ENCODE results near the gene LTA. TPM values are rescaled to one million over a fixed set of nuclear protein-coding genes. Genes with fewer than 3 reads are reported as not detected.

The LTA gene, protein sequence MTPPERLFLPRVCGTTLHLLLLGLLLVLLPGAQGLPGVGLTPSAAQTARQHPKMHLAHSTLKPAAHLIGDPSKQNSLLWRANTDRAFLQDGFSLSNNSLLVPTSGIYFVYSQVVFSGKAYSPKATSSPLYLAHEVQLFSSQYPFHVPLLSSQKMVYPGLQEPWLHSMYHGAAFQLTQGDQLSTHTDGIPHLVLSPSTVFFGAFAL
- total RNA-seq (2014; rRNA removed; shearing (Covaris generic)) = not detected in 2 replicates

DNA sequence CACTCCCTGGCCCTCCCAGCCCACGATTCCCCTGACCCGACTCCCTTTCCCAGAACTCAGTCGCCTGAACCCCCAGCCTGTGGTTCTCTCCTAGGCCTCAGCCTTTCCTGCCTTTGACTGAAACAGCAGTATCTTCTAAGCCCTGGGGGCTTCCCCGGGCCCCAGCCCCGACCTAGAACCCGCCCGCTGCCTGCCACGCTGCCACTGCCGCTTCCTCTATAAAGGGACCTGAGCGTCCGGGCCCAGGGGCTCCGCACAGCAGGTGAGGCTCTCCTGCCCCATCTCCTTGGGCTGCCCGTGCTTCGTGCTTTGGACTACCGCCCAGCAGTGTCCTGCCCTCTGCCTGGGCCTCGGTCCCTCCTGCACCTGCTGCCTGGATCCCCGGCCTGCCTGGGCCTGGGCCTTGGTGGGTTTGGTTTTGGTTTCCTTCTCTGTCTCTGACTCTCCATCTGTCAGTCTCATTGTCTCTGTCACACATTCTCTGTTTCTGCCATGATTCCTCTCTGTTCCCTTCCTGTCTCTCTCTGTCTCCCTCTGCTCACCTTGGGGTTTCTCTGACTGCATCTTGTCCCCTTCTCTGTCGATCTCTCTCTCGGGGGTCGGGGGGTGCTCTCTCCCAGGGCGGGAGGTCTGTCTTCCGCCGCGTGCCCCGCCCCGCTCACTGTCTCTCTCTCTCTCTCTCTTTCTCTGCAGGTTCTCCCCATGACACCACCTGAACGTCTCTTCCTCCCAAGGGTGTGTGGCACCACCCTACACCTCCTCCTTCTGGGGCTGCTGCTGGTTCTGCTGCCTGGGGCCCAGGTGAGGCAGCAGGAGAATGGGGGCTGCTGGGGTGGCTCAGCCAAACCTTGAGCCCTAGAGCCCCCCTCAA lies at the start of gene LTA:
Gene LTA, plus strand, starts transcription at position 249 of the 871 bp plus-strand sequence. Its CDS starts 454 bp downstream, at position 703.
- no peak for DNase-seq (ENCODE audit: low read depth)

DNA sequence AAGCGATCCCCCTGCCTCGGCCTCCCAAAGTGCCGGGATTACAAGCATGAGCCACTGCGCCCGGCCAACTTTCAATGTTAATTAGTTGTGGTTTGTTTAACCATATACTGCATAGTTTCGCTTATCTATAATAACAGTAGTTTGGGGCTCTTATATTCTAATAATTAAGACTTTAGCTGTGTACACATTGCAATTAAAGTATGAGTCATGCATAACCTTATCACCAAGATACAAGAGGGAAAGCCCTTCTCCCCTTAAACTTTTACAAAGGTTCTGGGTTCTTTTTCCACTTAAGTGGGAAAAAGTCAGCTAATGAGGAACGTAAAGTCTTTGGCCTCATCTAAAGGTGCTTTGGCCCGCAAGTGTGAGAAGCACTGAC lies 46.5 kb upstream of the LTA start:
- no peak for DNase-seq (ENCODE audit: low read depth)

- peak; percentile 86 for DNase-seq (ENCODE audit: low read depth)
Observed at GRCh38 chr6:31525932-31526591, 46.0 kb upstream of the LTA start.

- peak; percentile 29 for DNase-seq (ENCODE audit: low read depth)
Observed at GRCh38 chr6:31528307-31528777, 43.7 kb upstream of the LTA start.

GRCh38 chr6:31528821-31529328 lies 43.2 kb upstream of the LTA start, which contains the start of gene MCCD1:
Gene MCCD1 (plus strand): TSS chr6:31528962. CDS start chr6:31529015, 53 bp downstream.
- peak; percentile 22 for DNase-seq (ENCODE audit: low read depth)

- peak; percentile 55 for DNase-seq (ENCODE audit: low read depth)
Observed at GRCh38 chr6:31529329-31530150, 42.5 kb upstream of the LTA start.

- peak; percentile 30 for DNase-seq (ENCODE audit: low read depth)
Observed at GRCh38 chr6:31530659-31531058, 41.4 kb upstream of the LTA start.

DNA sequence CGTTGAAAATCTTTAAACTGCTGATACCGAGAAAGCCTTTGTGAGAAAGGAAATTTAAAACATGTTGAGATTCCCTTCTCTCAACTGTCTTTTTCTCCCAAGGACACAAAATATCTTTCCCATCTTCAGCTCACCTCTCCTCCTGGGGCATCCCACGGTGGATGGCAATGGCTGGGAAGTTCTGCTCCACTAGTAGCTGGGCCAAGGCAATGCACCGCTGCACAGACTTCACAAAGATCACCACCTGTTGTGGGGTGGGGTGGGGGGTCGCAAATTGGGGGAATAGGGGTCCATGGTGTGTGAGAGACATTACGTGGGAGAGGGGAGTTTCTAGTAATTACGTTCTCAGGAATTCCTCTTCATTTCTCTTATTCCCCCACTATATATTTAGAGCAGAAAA lies 40.9 kb upstream of the LTA start:
- DNase-seq (ENCODE audit: low read depth) = no peak

DNA sequence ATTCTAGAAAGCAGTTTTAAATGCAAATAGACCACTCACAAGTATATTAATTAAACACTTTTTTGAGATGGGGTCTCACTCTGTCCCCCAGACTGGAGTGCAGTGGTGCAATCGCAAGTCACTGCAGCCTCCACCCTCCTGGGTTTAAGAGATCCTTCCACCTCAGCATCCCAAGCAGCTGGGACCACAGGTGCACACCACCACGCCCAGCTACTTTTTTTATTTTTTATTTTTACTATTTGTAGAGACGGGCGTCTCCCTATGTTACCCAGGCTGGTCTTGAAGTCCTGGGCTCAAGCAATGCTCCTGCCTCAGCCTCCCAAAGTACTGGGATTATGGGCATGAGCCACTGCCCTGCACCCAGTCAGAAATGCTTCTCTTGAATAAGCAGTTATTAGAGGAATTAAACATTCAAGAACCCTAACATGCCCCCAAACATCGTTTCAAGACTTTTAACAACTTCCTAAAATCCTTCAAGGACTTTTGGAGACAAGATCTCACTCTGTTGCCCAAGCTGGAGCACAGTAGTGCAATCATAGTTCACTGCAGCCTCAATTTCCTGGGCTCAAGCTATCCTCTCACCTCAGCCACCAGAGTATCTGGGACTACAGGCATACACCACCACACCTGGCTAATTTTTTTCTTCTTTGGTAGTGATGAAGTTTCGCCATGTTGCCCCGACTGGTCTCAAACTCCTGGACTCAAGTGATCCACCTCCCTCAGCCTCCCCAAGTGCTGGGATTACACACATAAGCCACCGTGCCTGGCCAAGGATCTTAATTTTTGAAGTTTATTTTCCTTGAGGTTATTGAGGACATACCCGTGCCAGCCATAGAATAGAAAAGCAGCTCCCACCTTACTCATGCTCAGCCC lies 40.1 kb upstream of the LTA start:
- no peak for DNase-seq (ENCODE audit: low read depth)

DNA sequence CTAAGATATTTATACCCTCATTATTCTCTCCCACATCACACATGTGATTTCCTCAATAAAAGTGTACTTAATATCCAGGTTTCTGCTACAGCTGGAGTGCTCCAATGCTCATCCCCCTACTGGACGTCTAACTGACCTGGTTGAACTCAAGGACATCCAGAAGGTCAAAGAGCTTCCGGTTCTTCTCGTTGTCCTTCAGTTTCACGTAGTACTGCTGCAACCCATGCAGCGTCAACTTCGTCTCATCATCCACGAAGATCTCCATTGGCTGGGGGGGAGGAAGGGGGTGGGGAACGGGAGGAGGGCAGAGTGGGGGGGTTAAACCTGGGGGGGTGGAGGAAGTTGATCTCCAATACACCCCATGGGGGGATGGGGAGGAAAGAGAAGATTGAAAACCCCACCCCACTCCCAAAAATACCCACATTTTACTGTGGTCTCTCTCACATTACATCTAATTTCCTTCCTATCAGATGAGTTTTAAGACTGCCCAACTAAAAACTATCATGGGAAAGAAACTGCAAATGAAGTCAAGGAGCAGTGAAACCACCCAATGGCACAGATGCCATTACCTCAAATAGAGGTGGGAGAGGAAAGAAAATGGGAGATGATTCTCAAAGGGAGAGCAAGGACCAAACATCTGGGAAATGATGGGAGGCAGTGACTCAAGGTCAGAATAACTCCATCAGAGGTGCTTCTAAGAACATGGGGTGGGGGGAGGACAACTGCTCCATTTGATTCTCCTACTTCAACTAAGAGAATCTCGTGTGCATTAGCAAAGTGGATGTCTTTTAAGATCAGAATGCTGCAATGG lies 39.2 kb upstream of the LTA start:
- DNase-seq (ENCODE audit: low read depth) = no peak

- DNase-seq (ENCODE audit: low read depth) = no peak
Observed at GRCh38 chr6:31533455-31533841, 38.6 kb upstream of the LTA start.

DNA sequence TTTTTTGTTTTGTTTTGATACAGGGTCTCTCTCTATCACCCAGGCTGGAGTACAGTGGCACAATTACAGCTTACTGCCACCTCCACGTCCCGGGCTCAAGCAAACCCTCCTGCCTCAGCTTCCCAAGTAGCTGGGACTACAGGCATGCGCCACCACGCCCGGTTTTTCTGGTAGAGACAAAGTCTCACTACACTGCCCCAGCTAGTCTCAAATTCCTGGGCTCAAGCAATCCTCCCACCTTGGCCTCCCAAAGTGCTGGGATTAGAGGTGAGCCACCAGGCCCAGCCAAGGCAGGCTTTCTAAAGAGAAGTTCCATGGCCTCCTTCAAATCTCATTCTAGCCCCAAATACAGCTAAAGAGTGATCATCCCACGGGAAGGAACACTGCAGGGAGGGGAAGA lies 38.1 kb upstream of the LTA start:
- DNase-seq (ENCODE audit: low read depth) = no peak

- no peak for DNase-seq (ENCODE audit: low read depth)
Observed at GRCh38 chr6:31534521-31535040, 37.5 kb upstream of the LTA start.

DNA sequence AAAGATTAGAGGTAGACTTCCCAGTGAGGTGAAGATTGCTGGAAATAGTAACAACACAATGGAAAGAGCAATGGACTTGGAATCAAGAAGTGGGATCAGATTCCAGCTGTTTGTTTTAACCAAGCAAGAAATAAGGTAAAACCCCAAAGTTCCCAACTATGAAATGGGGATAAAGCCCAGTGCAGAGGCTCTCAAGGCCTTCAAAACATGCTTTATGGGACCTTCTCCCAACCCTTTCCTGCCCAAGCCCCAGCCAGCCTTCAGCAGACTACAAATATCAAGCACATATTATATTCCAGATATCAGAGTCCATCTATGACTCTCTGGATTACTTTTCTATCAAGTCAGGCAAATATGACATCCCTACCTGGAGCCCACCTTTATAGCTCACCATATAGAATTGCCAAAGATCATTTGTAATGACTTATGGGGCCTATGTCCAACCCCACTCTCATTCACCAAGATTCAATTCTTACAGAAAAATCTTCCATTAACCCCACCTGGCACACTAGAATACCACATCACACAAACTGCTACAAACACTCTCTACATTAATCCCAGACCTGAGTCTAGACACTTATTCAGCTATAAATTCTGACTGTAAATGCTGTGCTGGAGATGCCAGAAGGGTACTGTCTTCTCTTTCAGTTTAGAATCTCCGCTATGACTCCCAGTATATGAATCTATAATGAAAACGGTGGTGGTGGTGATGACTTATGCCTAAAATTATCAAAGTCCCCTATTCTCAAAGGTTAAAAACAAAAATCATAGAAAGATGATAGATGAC lies 36.4 kb upstream of the LTA start:
- DNase-seq (ENCODE audit: low read depth) = no peak

DNA sequence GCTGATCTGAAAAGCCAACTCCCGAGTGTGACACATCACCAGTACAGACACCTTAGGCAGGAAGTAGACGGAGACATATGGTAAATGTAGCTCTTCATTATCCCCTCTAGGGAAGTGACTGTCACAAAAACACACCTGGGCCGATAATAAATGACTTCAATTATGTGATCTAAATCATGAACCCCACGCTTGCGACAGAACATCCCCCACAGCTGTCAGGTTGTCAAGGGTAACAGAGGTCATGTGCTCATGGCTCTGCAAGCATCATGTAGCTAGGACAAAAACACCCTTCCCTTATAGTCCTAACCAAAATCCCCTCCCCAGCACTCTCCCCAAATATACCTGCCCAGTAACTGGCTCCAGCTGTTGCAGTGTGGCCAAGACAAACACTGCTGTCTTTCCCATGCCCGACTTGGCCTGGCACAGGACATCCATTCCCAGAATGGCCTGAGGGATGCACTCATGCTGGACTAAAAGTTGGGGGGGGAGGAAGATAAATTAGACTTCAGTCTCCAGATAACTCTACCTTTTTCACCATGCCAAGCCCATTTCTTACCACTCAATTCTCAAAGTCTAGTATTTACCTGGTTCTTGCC lies 33.2 kb upstream of the LTA start:
- DNase-seq (ENCODE audit: low read depth) = no peak

- DNase-seq (ENCODE audit: low read depth) = no peak
Observed at GRCh38 chr6:31540640-31541039, 31.4 kb upstream of the LTA start.

GRCh38 chr6:31541059-31541657 lies 30.9 kb upstream of the LTA start:
- peak; percentile 66 for DNase-seq (ENCODE audit: low read depth)

Data from M059J (cell line).